GM10266 (cell line): ENCODE measurements around the gene ZNF277.
A peak's percentile ranks its signal among the peaks of the same experiment; 100 is the strongest.

Experiments used
- DNase-seq: peaks from one replicate; pipeline ENCODE4 v3.0.0; 2012; ENCODE audit errors: extremely low spot score
- CTCF ChIP-seq: IDR thresholded peaks from 2 replicates; pipeline ENCODE4 v1.5.1; 2012; ENCODE audit warnings: mild to moderate bottlenecking, low read depth; ENCODE audit not compliant: control insufficient read depth, insufficient read depth; ENCODE audit errors: missing control alignments

ZNF277 gene

GRCh38 chr7:112206238-112206990 is at the start of gene ZNF277, which contains the start of gene DOCK4:
ZNF277 (plus strand) TSS chr7:112206695; CDS start chr7:112206717, 22 bp downstream.
DOCK4 (minus strand) TSS chr7:112206399; CDS start chr7:112206138, 261 bp downstream.
- no peak for TF ChIP-seq CTCF
- peak; percentile 94 for DNase-seq

- TF ChIP-seq CTCF = no peak
- DNase-seq = no peak
Measured at GRCh38 chr7:112157072-112157471, 49.4 kb upstream of the ZNF277 start.

- no peak for DNase-seq
- TF ChIP-seq CTCF = no peak
Measured at GRCh38 chr7:112159351-112159750, 47.1 kb upstream of the ZNF277 start.

GRCh38 chr7:112160130-112160770 is 46.2 kb upstream of the ZNF277 start:
- no peak for DNase-seq
- TF ChIP-seq CTCF = no peak

GRCh38 chr7:112160771-112161150 is 45.7 kb upstream of the ZNF277 start:
- DNase-seq = no peak

GRCh38 chr7:112161253-112162141 is 45.0 kb upstream of the ZNF277 start:
- TF ChIP-seq CTCF = no peak
- no peak for DNase-seq

More at GRCh38 chr7:112160771-112161150, 45.7 kb upstream of the ZNF277 start:
- no peak for TF ChIP-seq CTCF
